Measurements from ENCODE around the gene LMBR1L.
"Not testable (repeated sequence)": the region's sequence is repeated elsewhere in the genome, so short reads cannot be mapped to it uniquely, and the experiment has no call there.

Gene LMBR1L

GRCh38 chr12:49138999-49139398 is 28.4 kb upstream of the LMBR1L start:
- no peak for DNase-seq (ENCODE audit: low read depth)
- no peak for TF ChIP-seq CTCF (conservative IDR thresholded peaks at IDR 0.05; ENCODE audit: control insufficient read depth, insufficient read depth, low read depth, low read length)

GRCh38 chr12:49138587-49138986 is 27.9 kb upstream of the LMBR1L start:
- H3K4me3 ChIP-seq (ENCODE audit: control insufficient read depth, low read depth, low read length) = no peak overlapping the region
- no peak for DNase-seq (ENCODE audit: low read depth)
- TF ChIP-seq CTCF (conservative IDR thresholded peaks at IDR 0.05; ENCODE audit: control insufficient read depth, insufficient read depth, low read depth, low read length) = no peak

More at GRCh38 chr12:49138999-49139398, 28.4 kb upstream of the LMBR1L start:
- H3K4me3 ChIP-seq (ENCODE audit: control insufficient read depth, low read depth, low read length) = no peak overlapping the region

GRCh38 chr12:49137476-49137875 is 26.8 kb upstream of the LMBR1L start:
- no peak overlapping the region for H3K4me3 ChIP-seq (ENCODE audit: control insufficient read depth, low read depth, low read length)
- no peak for TF ChIP-seq CTCF (conservative IDR thresholded peaks at IDR 0.05; ENCODE audit: control insufficient read depth, insufficient read depth, low read depth, low read length)
- DNase-seq (ENCODE audit: low read depth) = no peak

- DNase-seq (ENCODE audit: low read depth); H3K4me3 ChIP-seq (ENCODE audit: control insufficient read depth, low read depth, low read length): not testable (repeated sequence)
Measured at GRCh38 chr12:49136997-49137396, 26.4 kb upstream of the LMBR1L start.

GRCh38 chr12:49133590-49133989 is 22.9 kb upstream of the LMBR1L start:
- no peak for TF ChIP-seq CTCF (conservative IDR thresholded peaks at IDR 0.05; ENCODE audit: control insufficient read depth, insufficient read depth, low read depth, low read length)
- DNase-seq (ENCODE audit: low read depth) = no peak
- H3K4me3 ChIP-seq (ENCODE audit: control insufficient read depth, low read depth, low read length) = no peak overlapping the region

GRCh38 chr12:49133014-49133413 is 22.4 kb upstream of the LMBR1L start:
- DNase-seq (ENCODE audit: low read depth) = no peak
- peak overlapping the region; percentile 41 for H3K4me3 ChIP-seq (ENCODE audit: control insufficient read depth, low read depth, low read length)
- no peak for TF ChIP-seq CTCF (conservative IDR thresholded peaks at IDR 0.05; ENCODE audit: control insufficient read depth, insufficient read depth, low read depth, low read length)

GRCh38 chr12:49131894-49132461 is 21.3 kb upstream of the LMBR1L start:
- no peak for TF ChIP-seq CTCF (conservative IDR thresholded peaks at IDR 0.05; ENCODE audit: control insufficient read depth, insufficient read depth, low read depth, low read length)
- DNase-seq (ENCODE audit: low read depth) = peak; percentile 76
- peak overlapping the region; percentile 41 for H3K4me3 ChIP-seq (ENCODE audit: control insufficient read depth, low read depth, low read length)
